Gastrocnemius medialis (tissue), 4 donors: ENCODE results near the gene RAB21.

Source experiments
- CTCF ChIP-seq, 5 experiments: fragments of 450-650 bp in 3 of 5; fragments of 200-600 bp in 2 of 5; sonication (generic) in 2 of 5; IDR thresholded peaks in 4 of 5; conservative IDR thresholded peaks in 1 of 5; 1 replicate in 4 of 5; 2 replicates in 1 of 5; pipeline ENCODE4 v1.5.1; 2016 to 2019; ENCODE audit warnings: antibody characterized with exemption in 5 of 5, mild to moderate bottlenecking in 3 of 5, moderate library complexity in 3 of 5
- POLR2A ChIP-seq, 2 donors: fragments of 450-650 bp; IDR thresholded peaks; one replicate each; pipeline ENCODE4 v1.6.1; 2017; ENCODE audit warnings: antibody characterized with exemption in 2 of 2, mild to moderate bottlenecking in 2 of 2, moderate library complexity in 2 of 2

GRCh38 chr12:71767183-71767582 lies 12.5 kb downstream of the RAB21 start:
- TF ChIP-seq CTCF (IDR thresholded peaks at IDR 0.05 in 4 of 5, conservative IDR thresholded peaks at IDR 0.05 in 1 of 5): no peak
- no peak for TF ChIP-seq POLR2A (IDR thresholded peaks at IDR 0.05)
